Measurements from ENCODE around the gene NBL1.

DNA sequence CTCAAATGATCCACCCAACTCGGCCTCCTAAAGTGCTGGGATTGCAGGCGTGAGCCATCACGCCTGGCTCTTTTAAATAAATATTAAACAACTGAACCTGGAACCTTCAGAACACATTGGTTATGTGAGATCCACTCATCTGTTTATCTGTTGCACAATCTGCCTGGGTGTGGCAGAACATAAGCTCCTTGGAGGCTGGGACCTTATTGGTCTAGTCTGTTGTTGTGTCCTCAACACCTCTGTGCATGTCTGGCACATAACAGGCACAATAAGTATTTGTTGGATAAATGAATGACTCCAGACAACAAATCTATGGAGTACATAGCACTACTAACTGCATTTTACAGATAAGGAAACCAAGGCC lies 4.1 kb upstream of the NBL1 start:
- TF ChIP-seq, protein P1, sequence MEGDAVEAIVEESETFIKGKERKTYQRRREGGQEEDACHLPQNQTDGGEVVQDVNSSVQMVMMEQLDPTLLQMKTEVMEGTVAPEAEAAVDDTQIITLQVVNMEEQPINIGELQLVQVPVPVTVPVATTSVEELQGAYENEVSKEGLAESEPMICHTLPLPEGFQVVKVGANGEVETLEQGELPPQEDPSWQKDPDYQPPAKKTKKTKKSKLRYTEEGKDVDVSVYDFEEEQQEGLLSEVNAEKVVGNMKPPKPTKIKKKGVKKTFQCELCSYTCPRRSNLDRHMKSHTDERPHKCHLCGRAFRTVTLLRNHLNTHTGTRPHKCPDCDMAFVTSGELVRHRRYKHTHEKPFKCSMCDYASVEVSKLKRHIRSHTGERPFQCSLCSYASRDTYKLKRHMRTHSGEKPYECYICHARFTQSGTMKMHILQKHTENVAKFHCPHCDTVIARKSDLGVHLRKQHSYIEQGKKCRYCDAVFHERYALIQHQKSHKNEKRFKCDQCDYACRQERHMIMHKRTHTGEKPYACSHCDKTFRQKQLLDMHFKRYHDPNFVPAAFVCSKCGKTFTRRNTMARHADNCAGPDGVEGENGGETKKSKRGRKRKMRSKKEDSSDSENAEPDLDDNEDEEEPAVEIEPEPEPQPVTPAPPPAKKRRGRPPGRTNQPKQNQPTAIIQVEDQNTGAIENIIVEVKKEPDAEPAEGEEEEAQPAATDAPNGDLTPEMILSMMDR (IDR thresholded peaks at IDR 0.05) = no peak
- TF ChIP-seq POLR2A (IDR thresholded peaks at IDR 0.05) = no peak
